ENCODE measurements around the gene WDR72.
A peak's percentile ranks its signal among the peaks of the same experiment; 100 is the strongest.

WDR72 gene

DNA sequence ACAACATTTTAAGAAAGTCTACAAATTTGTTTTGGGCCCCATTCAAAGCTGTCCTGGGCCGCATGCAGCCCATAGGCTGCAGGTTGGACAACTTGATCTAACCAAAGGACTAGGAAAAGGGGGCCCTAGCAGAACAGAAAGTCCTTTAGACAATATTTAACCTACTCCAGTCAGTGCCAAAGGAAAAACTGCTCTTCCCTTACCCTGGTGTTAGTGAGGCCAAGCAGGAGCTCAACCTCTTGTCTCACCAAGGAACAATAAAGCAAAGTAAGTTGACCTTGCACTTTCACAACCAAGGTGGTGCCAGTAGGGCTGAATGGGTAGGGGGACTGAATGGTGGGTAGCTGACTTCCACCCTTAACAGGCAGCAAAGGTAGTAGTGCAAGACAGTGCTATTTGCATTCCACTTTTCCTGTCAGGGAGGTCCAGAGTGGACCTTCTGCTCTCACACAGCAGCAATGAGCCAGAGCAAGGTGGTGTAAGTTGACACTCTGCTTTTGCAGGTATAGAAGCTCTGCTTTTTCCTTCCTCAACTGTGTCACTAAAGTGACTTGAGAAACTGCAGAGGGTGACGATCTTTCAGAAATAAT, 124.9 kb downstream of the WDR72 start:
- no peak for TF ChIP-seq TAF1 (IDR thresholded peaks at IDR 0.05; ENCODE audit: borderline replicate concordance, low read depth, low read length)
- TF ChIP-seq POLR2AphosphoS5 (IDR thresholded peaks at IDR 0.05; ENCODE audit: low read depth, low read length): no peak
- TF ChIP-seq POLR2A (IDR thresholded peaks at IDR 0.05; ENCODE audit: low read depth, low read length): no peak
- FAIRE-seq: no peak

GRCh38 chr15:53627279-53627678, 132.2 kb downstream of the WDR72 start:
- no peak for TF ChIP-seq POLR2AphosphoS5 (IDR thresholded peaks at IDR 0.05; ENCODE audit: low read depth, low read length)
- TF ChIP-seq POLR2A (IDR thresholded peaks at IDR 0.05; ENCODE audit: low read depth, low read length): no peak
- TF ChIP-seq TAF1 (IDR thresholded peaks at IDR 0.05; ENCODE audit: borderline replicate concordance, low read depth, low read length): no peak
- FAIRE-seq: no peak
- no peak for DNase-seq (ENCODE audit: insufficient read length)

More for the DNA sequence above, 124.9 kb downstream of the WDR72 start:
- no peak for DNase-seq (ENCODE audit: insufficient read length)

- TF ChIP-seq TAF1 (IDR thresholded peaks at IDR 0.05; ENCODE audit: borderline replicate concordance, low read depth, low read length) (no peak), POLR2AphosphoS5 (IDR thresholded peaks at IDR 0.05; ENCODE audit: low read depth, low read length) (no peak), POLR2A (IDR thresholded peaks at IDR 0.05; ENCODE audit: low read depth, low read length) (no peak)
- DNase-seq (ENCODE audit: insufficient read length): no peak
- no peak for FAIRE-seq
These were observed 133.3 kb downstream of the WDR72 start for GRCh38 chr15:53625962-53626845.

DNA sequence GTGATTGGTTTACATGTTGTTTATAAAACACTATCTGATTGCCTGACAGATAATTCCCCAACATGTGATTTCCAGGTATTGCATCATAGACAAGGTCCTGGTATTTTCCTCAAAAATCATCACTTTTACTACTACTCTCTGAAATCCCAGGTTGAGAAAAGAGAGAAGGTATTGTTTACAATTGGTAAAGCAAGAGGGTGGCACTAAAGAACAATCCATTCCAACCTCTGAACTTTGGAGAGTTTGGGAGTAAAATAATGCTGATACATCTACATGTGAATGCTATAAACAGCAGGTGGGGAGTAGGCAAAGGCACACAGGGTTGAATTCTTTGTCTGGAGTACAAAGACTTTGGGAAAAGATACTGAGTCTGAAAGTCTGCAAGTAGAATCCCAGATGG, 134.2 kb downstream of the WDR72 start:
- FAIRE-seq (no peak), DNase-seq (ENCODE audit: insufficient read length) (no peak)
- TF ChIP-seq POLR2A (IDR thresholded peaks at IDR 0.05; ENCODE audit: low read depth, low read length) (no peak), POLR2AphosphoS5 (IDR thresholded peaks at IDR 0.05; ENCODE audit: low read depth, low read length) (no peak), TAF1 (IDR thresholded peaks at IDR 0.05; ENCODE audit: borderline replicate concordance, low read depth, low read length) (no peak)

DNA sequence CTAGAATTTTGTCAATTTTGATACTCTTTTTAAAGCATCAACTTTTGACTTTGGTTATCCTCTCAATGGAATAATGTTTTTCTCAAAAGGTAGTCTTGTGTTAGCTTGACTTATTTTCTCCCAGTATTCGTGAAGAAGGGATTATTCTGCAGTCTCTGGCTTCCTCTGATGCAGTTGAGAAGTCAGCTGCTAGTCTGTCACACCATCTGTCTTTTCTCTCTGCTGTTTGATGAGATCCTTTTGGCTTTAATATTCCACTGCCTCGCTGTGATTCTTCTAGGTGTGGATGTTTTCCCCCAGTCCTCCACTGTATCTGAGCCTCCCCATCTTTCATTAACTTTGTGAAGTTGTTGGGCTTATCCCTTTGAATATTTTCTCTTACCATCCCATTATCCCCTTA, 141.0 kb downstream of the WDR72 start:
- FAIRE-seq (no peak), DNase-seq (ENCODE audit: insufficient read length) (no peak)
- TF ChIP-seq POLR2A (IDR thresholded peaks at IDR 0.05; ENCODE audit: low read depth, low read length) (no peak), TAF1 (IDR thresholded peaks at IDR 0.05; ENCODE audit: borderline replicate concordance, low read depth, low read length) (no peak), POLR2AphosphoS5 (IDR thresholded peaks at IDR 0.05; ENCODE audit: low read depth, low read length) (no peak)

GRCh38 chr15:53611145-53611920, 148.1 kb downstream of the WDR72 start:
- TF ChIP-seq TAF1 (IDR thresholded peaks at IDR 0.05; ENCODE audit: borderline replicate concordance, low read depth, low read length) (no peak), POLR2AphosphoS5 (IDR thresholded peaks at IDR 0.05; ENCODE audit: low read depth, low read length) (no peak), POLR2A (IDR thresholded peaks at IDR 0.05; ENCODE audit: low read depth, low read length) (no peak)
- DNase-seq (ENCODE audit: insufficient read length) (no peak), FAIRE-seq (no peak)

- TF ChIP-seq POLR2A (IDR thresholded peaks at IDR 0.05; ENCODE audit: low read depth, low read length) (no peak), TAF1 (IDR thresholded peaks at IDR 0.05; ENCODE audit: borderline replicate concordance, low read depth, low read length) (no peak), POLR2AphosphoS5 (IDR thresholded peaks at IDR 0.05; ENCODE audit: low read depth, low read length) (no peak)
- DNase-seq (ENCODE audit: insufficient read length): no peak
- FAIRE-seq: no peak
These were observed 168.4 kb downstream of the WDR72 start for GRCh38 chr15:53591041-53591440.

DNA sequence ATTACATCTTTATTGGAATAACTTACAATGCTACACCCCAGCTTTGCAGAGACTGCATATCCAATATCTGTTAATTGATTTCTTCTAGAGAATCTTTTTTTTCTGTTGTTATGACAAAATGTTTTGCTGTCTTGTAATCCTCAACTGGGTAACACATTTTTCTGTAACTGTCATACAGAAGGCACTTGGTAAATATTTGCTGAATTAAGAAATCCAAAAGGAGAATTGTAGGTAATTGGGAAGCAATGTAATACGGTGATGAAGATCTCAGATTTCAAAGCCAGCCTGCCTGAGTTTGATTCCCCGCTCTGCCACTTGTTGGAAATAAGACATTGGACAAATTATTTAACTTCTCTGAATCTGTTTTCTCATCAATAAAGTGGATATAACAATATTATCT, 169.1 kb downstream of the WDR72 start:
- DNase-seq (ENCODE audit: insufficient read length) (no peak), FAIRE-seq (no peak)
- TF ChIP-seq TAF1 (IDR thresholded peaks at IDR 0.05; ENCODE audit: borderline replicate concordance, low read depth, low read length) (no peak), POLR2AphosphoS5 (IDR thresholded peaks at IDR 0.05; ENCODE audit: low read depth, low read length) (no peak), POLR2A (IDR thresholded peaks at IDR 0.05; ENCODE audit: low read depth, low read length) (no peak)

- FAIRE-seq (no peak), DNase-seq (ENCODE audit: insufficient read length) (no peak)
- TF ChIP-seq POLR2A (IDR thresholded peaks at IDR 0.05; ENCODE audit: low read depth, low read length) (no peak), POLR2AphosphoS5 (IDR thresholded peaks at IDR 0.05; ENCODE audit: low read depth, low read length) (no peak), TAF1 (IDR thresholded peaks at IDR 0.05; ENCODE audit: borderline replicate concordance, low read depth, low read length) (no peak)
These were observed 169.9 kb downstream of the WDR72 start for GRCh38 chr15:53589520-53590057.

- DNase-seq (ENCODE audit: insufficient read length) (no peak), FAIRE-seq (no peak)
- no peak for TF ChIP-seq POLR2A (IDR thresholded peaks at IDR 0.05; ENCODE audit: low read depth, low read length)
- TF ChIP-seq TAF1 (IDR thresholded peaks at IDR 0.05; ENCODE audit: borderline replicate concordance, low read depth, low read length): no peak
- TF ChIP-seq POLR2AphosphoS5 (IDR thresholded peaks at IDR 0.05; ENCODE audit: low read depth, low read length): no peak
These were observed 170.7 kb downstream of the WDR72 start for GRCh38 chr15:53588773-53589172.

GRCh38 chr15:53586799-53587198, 172.7 kb downstream of the WDR72 start:
- FAIRE-seq: peak; percentile 40
- DNase-seq (ENCODE audit: insufficient read length): no peak
- TF ChIP-seq TAF1 (IDR thresholded peaks at IDR 0.05; ENCODE audit: borderline replicate concordance, low read depth, low read length) (no peak), POLR2A (IDR thresholded peaks at IDR 0.05; ENCODE audit: low read depth, low read length) (no peak), POLR2AphosphoS5 (IDR thresholded peaks at IDR 0.05; ENCODE audit: low read depth, low read length) (no peak)
